ENCODE data around the gene PLEKHH3. TPM values are rescaled to one million over a fixed set of nuclear protein-coding genes. Genes with fewer than 3 reads are reported as not detected.

PLEKHH3 gene
- total RNA-seq, 1 experiment from 2014 or later, result 3.8 TPM

DNA sequence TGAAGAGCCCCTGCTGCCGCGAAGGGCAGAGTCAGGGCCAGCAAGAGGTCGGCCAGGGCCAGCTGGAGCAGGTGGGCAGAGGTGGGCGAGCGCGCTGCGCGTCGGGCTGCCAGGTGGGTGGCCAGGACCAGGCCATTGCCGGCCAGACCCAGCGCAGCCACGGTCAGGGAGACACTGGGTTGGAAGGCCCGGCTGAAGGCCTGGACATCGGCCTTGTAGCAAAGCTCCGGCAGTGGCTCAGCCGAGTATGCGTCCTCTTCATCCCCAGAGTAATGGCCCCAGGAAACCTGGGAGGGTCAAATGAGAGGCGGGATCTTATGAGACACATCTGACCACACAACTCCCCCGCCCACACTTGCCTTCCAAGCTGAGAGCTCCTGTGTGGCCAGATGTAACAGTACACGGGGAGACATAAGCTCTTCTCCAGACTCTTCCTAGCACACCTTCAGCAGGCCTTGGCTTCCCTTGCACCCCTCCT, 3.6 kb upstream of the PLEKHH3 start:
- H3K36me3 ChIP-seq, result no peaks in the 10 kb centered on the region; the same call in 1 of the 2 replicates
- no peaks in the 10 kb centered on the region; the same call in 1 of the 2 replicates for H3K27me3 ChIP-seq (replicated peaks)
- peaks cover 47% of the 10 kb centered on the region for H3K4me1 ChIP-seq (replicated peaks)
- no peak for DNase-seq (ENCODE audit: low read depth in 1 of 2, low spot score in 2 of 2)
- no peak overlapping the region for H3K4me3 ChIP-seq
- H3K9me3 ChIP-seq (replicated peaks), result no peaks in the 10 kb centered on the region
- no peak overlapping the region for H3K27ac ChIP-seq

DNA sequence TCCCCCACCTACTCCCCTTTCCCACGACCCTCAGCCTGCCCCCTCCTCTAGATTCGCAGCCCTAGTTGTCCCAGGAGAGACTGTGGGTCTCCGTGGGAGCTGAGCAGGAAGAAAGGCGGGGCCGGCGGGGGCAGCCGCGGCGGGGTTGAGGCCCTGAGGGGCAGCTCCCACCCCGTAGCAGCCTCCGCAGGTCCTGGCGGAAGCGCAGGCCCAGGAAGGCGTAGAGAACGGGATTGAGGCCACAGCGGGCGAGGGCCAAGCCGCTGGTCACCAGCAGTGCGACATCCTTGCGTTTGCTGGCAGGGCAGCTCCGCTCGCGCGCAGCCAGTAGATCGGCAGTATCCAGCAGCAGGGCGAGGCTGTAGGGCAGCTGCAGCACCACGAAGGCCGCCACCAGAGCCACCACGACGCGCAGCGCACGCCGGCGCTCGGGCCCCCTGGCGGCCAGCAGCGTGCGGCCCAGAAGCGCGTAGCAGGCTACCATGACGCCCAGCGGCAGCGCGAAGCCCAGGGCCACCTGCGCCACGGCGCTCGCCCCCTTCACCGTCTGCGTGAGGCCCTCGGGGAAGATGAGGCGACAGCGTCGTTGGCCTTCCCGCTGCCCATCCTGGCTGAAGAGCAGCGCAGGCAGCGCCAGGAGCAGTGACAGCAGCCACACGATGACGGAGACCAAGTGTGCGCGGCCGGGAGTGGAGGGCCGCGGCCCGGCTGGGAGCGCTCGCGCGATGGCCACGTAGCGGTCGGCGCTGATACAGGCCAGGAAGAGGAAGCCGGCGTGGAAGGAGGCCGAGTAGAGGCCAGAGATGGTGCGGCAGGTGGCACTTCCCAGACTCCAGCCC, 2.9 kb upstream of the PLEKHH3 start:
- H3K9me3 ChIP-seq (replicated peaks), result no peaks in the 10 kb centered on the region
- H3K4me3 ChIP-seq, result peak overlapping the region; percentile 29
- no peaks in the 10 kb centered on the region; the same call in 1 of the 2 replicates for H3K27me3 ChIP-seq (replicated peaks)
- H3K36me3 ChIP-seq, result no peaks in the 10 kb centered on the region; the same call in 1 of the 2 replicates
- DNase-seq (ENCODE audit: low read depth in 1 of 2, low spot score in 2 of 2), result peak; percentile 75 to 80
- H3K4me1 ChIP-seq (replicated peaks), result peaks cover 48% of the 10 kb centered on the region
- peak overlapping the region; percentile 51 for H3K27ac ChIP-seq

DNA sequence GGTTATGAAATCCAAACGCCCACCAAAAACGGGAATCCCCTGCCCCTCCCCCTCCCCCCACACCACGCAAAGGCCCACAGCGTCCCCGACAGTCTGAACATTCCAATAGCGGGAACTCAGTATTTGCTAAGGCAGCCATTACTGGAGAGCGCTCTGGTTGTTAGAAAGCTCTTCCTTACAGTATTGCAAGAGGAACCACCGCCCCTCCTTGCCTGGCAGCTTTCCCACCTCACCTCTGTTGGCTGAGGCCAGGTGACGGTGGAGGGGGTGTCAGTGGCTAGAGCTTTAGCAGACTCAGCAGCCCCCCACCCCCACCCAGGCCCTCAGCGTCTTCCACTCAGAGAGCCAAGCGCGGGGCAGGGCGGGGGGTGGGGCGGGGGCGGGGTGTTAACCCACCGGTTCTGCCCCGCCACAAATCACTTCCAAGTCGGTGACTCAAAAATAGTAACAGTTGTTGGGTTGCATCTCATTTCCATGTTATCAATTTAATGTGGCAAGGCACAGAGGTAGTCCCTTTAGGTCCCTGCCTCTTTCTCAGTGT, 2.2 kb upstream of the PLEKHH3 start:
- Histone ChIP-seq H3K9me3 (replicated peaks) (no peaks in the 10 kb centered on the region), H3K27ac (peak overlapping the region; percentile 51), H3K27me3 (replicated peaks) (no peaks in the 10 kb centered on the region; the same call in 1 of the 2 replicates), H3K4me1 (replicated peaks) (peaks cover 48% of the 10 kb centered on the region), H3K4me3 (peak overlapping the region; percentile 29), H3K36me3 (no peaks in the 10 kb centered on the region; the same call in 1 of the 2 replicates)
- no peak for DNase-seq (ENCODE audit: low read depth in 1 of 2, low spot score in 2 of 2)

DNA sequence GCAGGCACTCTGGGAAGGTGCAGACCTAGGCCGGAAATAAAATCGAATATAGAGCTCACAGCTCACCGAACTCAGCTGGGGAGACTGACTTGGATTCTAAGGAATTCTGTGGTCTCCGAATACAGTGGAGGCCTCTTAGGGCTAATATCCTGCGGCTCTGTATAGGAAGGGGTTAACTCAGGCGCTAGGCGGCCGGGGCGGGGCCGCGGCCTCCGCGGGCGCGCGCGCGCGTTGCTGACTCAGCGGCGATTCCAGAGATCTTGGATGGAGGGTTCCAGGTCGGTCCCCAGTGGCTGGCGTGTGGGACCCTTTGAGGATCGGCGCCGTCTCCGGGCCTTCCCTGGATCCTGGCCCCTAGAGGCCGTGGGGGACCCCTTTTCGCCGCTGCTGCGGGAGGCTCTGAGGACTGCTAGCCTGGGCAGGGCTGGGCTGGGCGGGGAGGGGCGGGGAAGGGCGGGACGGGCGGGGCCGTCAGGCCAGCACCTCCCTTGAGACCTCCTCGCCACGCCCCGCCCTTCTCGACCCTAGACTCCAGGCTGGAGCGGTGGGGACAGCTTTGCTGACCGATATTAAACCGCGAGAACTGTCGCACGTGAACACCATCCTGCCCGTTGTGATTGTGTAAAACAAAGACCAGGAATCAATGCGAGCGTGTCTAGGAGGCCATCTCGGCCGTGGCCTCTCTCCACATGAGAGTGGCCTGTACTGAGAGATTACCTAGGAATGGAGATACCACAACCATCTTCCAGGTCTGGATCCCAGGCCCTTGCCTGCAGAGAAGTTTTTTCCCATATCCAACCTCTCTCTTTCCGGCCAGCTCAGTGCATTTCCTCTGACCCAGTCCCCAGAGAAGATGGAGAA, 1.4 kb upstream of the PLEKHH3 start:
- H3K36me3 ChIP-seq, result no peaks in the 10 kb centered on the region; the same call in 1 of the 2 replicates
- no peaks in the 10 kb centered on the region for H3K9me3 ChIP-seq (replicated peaks)
- peaks cover 48% of the 10 kb centered on the region for H3K4me1 ChIP-seq (replicated peaks)
- no peaks in the 10 kb centered on the region; the same call in 1 of the 2 replicates for H3K27me3 ChIP-seq (replicated peaks)
- peak overlapping the region; percentile 51 for H3K4me3 ChIP-seq
- DNase-seq (ENCODE audit: low read depth in 1 of 2, low spot score in 2 of 2), result peak; percentile 87 to 93
- peak overlapping the region; percentile 67 for H3K27ac ChIP-seq

- Histone ChIP-seq H3K27me3 (replicated peaks) (no peaks in the 10 kb centered on the region; the same call in 1 of the 2 replicates), H3K4me1 (replicated peaks) (peaks cover 47% of the 10 kb centered on the region)
- peak; percentile 98 to 100 for DNase-seq (ENCODE audit: low read depth in 1 of 2, low spot score in 2 of 2)
These were observed 441 bp upstream of the PLEKHH3 start for GRCh38 chr17:42677012-42677857.

GRCh38 chr17:42675965-42676423, 800 bp downstream of the PLEKHH3 start:
- H3K27me3 ChIP-seq (replicated peaks), result no peaks in the 10 kb centered on the region; the same call in 1 of the 2 replicates
- peak overlapping the region; percentile 70 for H3K4me3 ChIP-seq
- H3K36me3 ChIP-seq, result no peaks in the 10 kb centered on the region; the same call in 1 of the 2 replicates
- H3K27ac ChIP-seq, result no peak overlapping the region
- DNase-seq (ENCODE audit: low read depth in 1 of 2, low spot score in 2 of 2), result peak in 1 of 2 experiments; percentile 53
- no peaks in the 10 kb centered on the region for H3K9me3 ChIP-seq (replicated peaks)
- H3K4me1 ChIP-seq (replicated peaks), result peaks cover 44% of the 10 kb centered on the region

More at GRCh38 chr17:42677012-42677857, 441 bp upstream of the PLEKHH3 start:
- Histone ChIP-seq H3K36me3 (no peaks in the 10 kb centered on the region; the same call in 1 of the 2 replicates), H3K27ac (peak overlapping the region; percentile 67), H3K9me3 (replicated peaks) (no peaks in the 10 kb centered on the region), H3K4me3 (peak overlapping the region; percentile 70)

GRCh38 chr17:42675348-42675964, 1.3 kb downstream of the PLEKHH3 start:
- no peaks in the 10 kb centered on the region for H3K9me3 ChIP-seq (replicated peaks)
- H3K36me3 ChIP-seq, result no peaks in the 10 kb centered on the region; the same call in 1 of the 2 replicates
- DNase-seq (ENCODE audit: low read depth in 1 of 2, low spot score in 2 of 2), result no peak
- H3K27ac ChIP-seq, result no peak overlapping the region
- H3K4me3 ChIP-seq, result peak overlapping the region; percentile 70
- H3K4me1 ChIP-seq (replicated peaks), result peaks cover 44% of the 10 kb centered on the region
- no peaks in the 10 kb centered on the region; the same call in 1 of the 2 replicates for H3K27me3 ChIP-seq (replicated peaks)

- peaks cover 2% of the 10 kb centered on the region; the same call in 1 of the 2 replicates for H3K36me3 ChIP-seq
- H3K4me1 ChIP-seq (replicated peaks), result peaks cover 39% of the 10 kb centered on the region
- no peak overlapping the region for H3K4me3 ChIP-seq
- H3K27me3 ChIP-seq (replicated peaks), result no peaks in the 10 kb centered on the region; the same call in 1 of the 2 replicates
- DNase-seq (ENCODE audit: low read depth in 1 of 2, low spot score in 2 of 2), result no peak
- no peak overlapping the region for H3K27ac ChIP-seq
- H3K9me3 ChIP-seq (replicated peaks), result no peaks in the 10 kb centered on the region
These were observed 1.9 kb downstream of the PLEKHH3 start for GRCh38 chr17:42674755-42675347.

DNA sequence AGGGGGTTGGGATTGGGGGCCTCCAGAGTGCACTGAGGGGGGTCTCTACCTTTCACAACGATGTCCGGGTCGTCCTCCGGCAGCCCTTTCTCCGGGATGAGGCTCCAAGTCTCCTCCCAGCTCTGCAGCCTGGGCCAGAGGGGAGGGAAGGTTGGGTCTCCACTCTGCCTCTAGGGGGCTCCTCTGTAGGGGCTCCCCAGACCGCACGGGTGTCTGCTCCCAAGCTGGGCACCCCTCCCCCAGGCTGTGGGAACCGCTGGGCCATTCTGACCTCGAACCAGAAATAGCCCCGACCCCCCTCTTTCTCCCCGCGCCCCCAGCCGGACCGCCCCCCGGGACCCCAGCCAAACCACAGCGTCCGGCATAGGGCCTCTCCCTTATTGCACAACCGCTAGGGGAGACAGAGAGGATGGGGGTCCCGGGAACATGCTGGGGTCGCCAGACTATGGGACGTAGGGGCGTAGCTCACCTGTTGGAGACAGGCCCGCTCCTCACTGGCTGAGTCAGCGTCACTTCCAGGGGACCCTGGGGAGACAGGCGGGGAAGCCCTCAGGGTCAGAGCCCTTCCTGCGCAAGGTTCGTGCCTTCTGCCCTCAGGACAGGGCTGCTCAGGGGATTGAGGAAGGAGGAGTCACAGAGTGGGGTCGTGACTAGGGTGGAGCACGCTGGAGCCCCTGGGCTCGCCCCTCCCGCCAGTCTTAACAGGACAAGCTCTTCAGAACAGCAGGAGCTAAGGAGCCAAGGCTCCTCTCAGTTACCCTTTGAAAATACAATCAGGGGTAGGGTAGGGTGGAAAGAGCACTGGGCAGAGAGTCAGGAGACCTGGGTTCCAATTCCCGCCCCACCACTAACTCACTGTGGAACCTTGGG, 2.7 kb downstream of the PLEKHH3 start:
- peaks cover 32% of the 10 kb centered on the region for H3K4me1 ChIP-seq (replicated peaks)
- H3K27ac ChIP-seq, result no peak overlapping the region
- no peaks in the 10 kb centered on the region for H3K9me3 ChIP-seq (replicated peaks)
- peaks cover 8% of the 10 kb centered on the region for H3K36me3 ChIP-seq
- no peaks in the 10 kb centered on the region; the same call in 1 of the 2 replicates for H3K27me3 ChIP-seq (replicated peaks)
- no peak overlapping the region for H3K4me3 ChIP-seq
- DNase-seq (ENCODE audit: low read depth in 1 of 2, low spot score in 2 of 2), result no peak

- H3K4me3 ChIP-seq, result no peak overlapping the region
These were observed 3.4 kb downstream of the PLEKHH3 start for GRCh38 chr17:42673266-42673884.

DNA sequence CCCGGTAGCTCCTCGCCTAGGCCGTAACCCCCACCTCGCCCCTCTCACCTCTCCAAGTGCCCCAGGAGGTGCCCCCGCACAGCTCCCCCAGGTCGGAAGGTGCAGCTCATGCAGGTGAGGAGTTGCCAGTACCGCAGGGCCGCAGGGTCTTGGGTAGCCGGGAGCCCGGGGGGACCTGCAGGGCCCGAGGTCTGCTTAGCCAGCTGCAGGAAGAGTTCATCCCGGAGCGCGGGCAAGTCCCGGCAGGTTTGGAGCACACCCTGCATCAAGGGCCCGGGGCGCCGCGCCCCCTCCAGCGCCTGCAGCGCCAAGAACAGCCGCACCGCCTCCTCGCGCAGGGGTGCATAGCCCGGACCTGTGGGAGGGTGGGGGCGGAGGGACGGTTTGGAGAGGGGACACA, 4.8 kb downstream of the PLEKHH3 start:
- Histone ChIP-seq H3K9me3 (replicated peaks) (no peaks in the 10 kb centered on the region), H3K27ac (no peak overlapping the region), H3K36me3 (peaks cover 10% of the 10 kb centered on the region), H3K4me3 (no peak overlapping the region), H3K27me3 (replicated peaks) (no peaks in the 10 kb centered on the region; the same call in 1 of the 2 replicates), H3K4me1 (replicated peaks) (peaks cover 28% of the 10 kb centered on the region)
- DNase-seq (ENCODE audit: low read depth in 1 of 2, low spot score in 2 of 2), result no peak

More at GRCh38 chr17:42673266-42673884, 3.4 kb downstream of the PLEKHH3 start:
- Histone ChIP-seq H3K27ac (no peak overlapping the region), H3K4me1 (replicated peaks) (peaks cover 25% of the 10 kb centered on the region), H3K9me3 (replicated peaks) (no peaks in the 10 kb centered on the region), H3K27me3 (replicated peaks) (no peaks in the 10 kb centered on the region; the same call in 1 of the 2 replicates), H3K36me3 (peaks cover 10% of the 10 kb centered on the region)
- DNase-seq (ENCODE audit: low read depth in 1 of 2, low spot score in 2 of 2), result no peak

Measured in SJSA1 (cell line).